ENCODE measurements around the gene SPRY2.

GRCh38 chr13:80360453-80360800, 19.5 kb upstream of the SPRY2 start:
- TF ChIP-seq CTCF (IDR thresholded peaks at IDR 0.05; ENCODE audit: poor library complexity, severe bottlenecking) (no peak), MXI1 (conservative IDR thresholded peaks at IDR 0.05; ENCODE audit: poor library complexity, severe bottlenecking) (no peak), TAF1 (IDR thresholded peaks at IDR 0.05; ENCODE audit: low read depth) (no peak), EZH2 (IDR thresholded peaks at IDR 0.05; ENCODE audit: borderline replicate concordance, insufficient read depth, low read length, poor library complexity, severe bottlenecking) (no peak)
